ENCODE measurements around the gene PRKCE.

GRCh38 chr2:45606796-45607195 is 44.7 kb upstream of the PRKCE start:
- TF ChIP-seq CTCF (IDR thresholded peaks at IDR 0.05; ENCODE audit: extremely low read depth in 1 of 2, insufficient read depth in 1 of 2, low read depth in 1 of 2, low read length in 2 of 2): no peak
- no peak for TF ChIP-seq POLR2AphosphoS5 (IDR thresholded peaks at IDR 0.05; ENCODE audit: insufficient read depth, low read depth, low read length)
- no peak for TF ChIP-seq EZH2 (IDR thresholded peaks at IDR 0.05; ENCODE audit: borderline replicate concordance, low read depth, low read length, severe bottlenecking)
- TF ChIP-seq POLR2A (IDR thresholded peaks at IDR 0.05; ENCODE audit: low read depth, low read length): no peak
- no peak for TF ChIP-seq JUN (IDR thresholded peaks at IDR 0.05; ENCODE audit: borderline replicate concordance, insufficient read depth, insufficient read length, low read depth)
- no peak for TF ChIP-seq MAX (IDR thresholded peaks at IDR 0.05; ENCODE audit: insufficient read depth, insufficient read length)
